ENCODE results near the gene SPATA6L.

Gene SPATA6L

GRCh38 chr9:4592295-4592694, 74.0 kb downstream of the SPATA6L start:
- Histone ChIP-seq H3K27me3 (ENCODE audit: control insufficient read depth, insufficient read depth, low read length) (no peaks in the 10 kb centered on the region), H3K9me3 (ENCODE audit: control insufficient read depth, low read length) (no peaks in the 10 kb centered on the region), H3K4me3 (ENCODE audit: low read depth, low read length) (no peak overlapping the region), H3K9ac (no peak overlapping the region), H3K4me2 (ENCODE audit: low read length) (no peak overlapping the region), H3K36me3 (ENCODE audit: control insufficient read depth, insufficient read depth, low read length) (no peaks in the 10 kb centered on the region), H3K79me2 (no peaks in the 10 kb centered on the region), H3K27ac (no peak overlapping the region), H2AFZ (no peak overlapping the region), H3K4me1 (no peaks in the 10 kb centered on the region)
- TF ChIP-seq CTCF (IDR thresholded peaks at IDR 0.05): no peak

- Histone ChIP-seq H3K9ac (no peak overlapping the region), H3K4me1 (no peaks in the 10 kb centered on the region), H3K36me3 (ENCODE audit: control insufficient read depth, insufficient read depth, low read length) (no peaks in the 10 kb centered on the region), H3K9me3 (ENCODE audit: control insufficient read depth, low read length) (no peaks in the 10 kb centered on the region), H3K4me3 (ENCODE audit: low read depth, low read length) (no peak overlapping the region), H3K27ac (no peak overlapping the region), H3K4me2 (ENCODE audit: low read length) (no peak overlapping the region), H2AFZ (no peak overlapping the region), H3K79me2 (no peaks in the 10 kb centered on the region), H3K27me3 (ENCODE audit: control insufficient read depth, insufficient read depth, low read length) (no peaks in the 10 kb centered on the region)
- no peak for TF ChIP-seq CTCF (IDR thresholded peaks at IDR 0.05)
Observed at GRCh38 chr9:4591123-4591500, 75.2 kb downstream of the SPATA6L start.

GRCh38 chr9:4590430-4591122, 75.7 kb downstream of the SPATA6L start:
- TF ChIP-seq CTCF (IDR thresholded peaks at IDR 0.05): no peak
- H3K4me3 ChIP-seq (ENCODE audit: low read depth, low read length): no peak overlapping the region

DNA sequence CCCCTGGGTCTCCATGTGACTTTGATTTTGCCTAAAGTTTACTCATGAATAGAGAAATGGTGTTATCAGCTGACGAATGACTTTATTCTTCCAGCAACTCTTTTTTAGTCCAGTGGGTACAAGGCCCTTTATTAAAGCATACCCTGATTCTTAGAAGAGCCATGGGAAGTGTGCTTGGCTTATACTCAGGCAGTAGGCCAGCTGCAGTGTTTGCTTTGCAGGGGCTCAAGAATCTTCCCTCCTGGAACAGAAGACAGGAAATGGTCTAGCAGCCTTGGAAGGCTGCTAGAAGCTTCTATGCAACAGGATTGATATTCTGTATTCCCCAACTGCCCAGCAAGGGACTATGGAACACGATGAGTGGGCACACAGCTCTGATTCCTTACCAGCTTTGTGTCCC, 77.6 kb downstream of the SPATA6L start:
- no peak overlapping the region for H3K9ac ChIP-seq
- no peak overlapping the region for H3K27ac ChIP-seq
- H3K4me1 ChIP-seq: no peaks in the 10 kb centered on the region
- no peak overlapping the region for H3K4me2 ChIP-seq (ENCODE audit: low read length)
- no peak overlapping the region for H3K4me3 ChIP-seq (ENCODE audit: low read depth, low read length)
- no peaks in the 10 kb centered on the region for H3K36me3 ChIP-seq (ENCODE audit: control insufficient read depth, insufficient read depth, low read length)
- no peaks in the 10 kb centered on the region for H3K27me3 ChIP-seq (ENCODE audit: control insufficient read depth, insufficient read depth, low read length)
- H3K9me3 ChIP-seq (ENCODE audit: control insufficient read depth, low read length): no peaks in the 10 kb centered on the region
- no peak overlapping the region for H2AFZ ChIP-seq
- no peaks in the 10 kb centered on the region for H3K79me2 ChIP-seq
- TF ChIP-seq CTCF (IDR thresholded peaks at IDR 0.05): no peak

More at GRCh38 chr9:4590430-4591122, 75.7 kb downstream of the SPATA6L start:
- Histone ChIP-seq H2AFZ (no peak overlapping the region), H3K4me2 (ENCODE audit: low read length) (no peak overlapping the region), H3K4me1 (no peaks in the 10 kb centered on the region), H3K79me2 (no peaks in the 10 kb centered on the region), H3K27me3 (ENCODE audit: control insufficient read depth, insufficient read depth, low read length) (no peaks in the 10 kb centered on the region), H3K9me3 (ENCODE audit: control insufficient read depth, low read length) (no peaks in the 10 kb centered on the region), H3K9ac (no peak overlapping the region), H3K36me3 (ENCODE audit: control insufficient read depth, insufficient read depth, low read length) (no peaks in the 10 kb centered on the region), H3K27ac (no peak overlapping the region)

- H3K9ac ChIP-seq: no peak overlapping the region
- no peak overlapping the region for H2AFZ ChIP-seq
- H3K27ac ChIP-seq: no peak overlapping the region
- no peaks in the 10 kb centered on the region for H3K9me3 ChIP-seq (ENCODE audit: control insufficient read depth, low read length)
- no peak overlapping the region for H3K4me3 ChIP-seq (ENCODE audit: low read depth, low read length)
- no peaks in the 10 kb centered on the region for H3K79me2 ChIP-seq
- no peak for TF ChIP-seq CTCF (IDR thresholded peaks at IDR 0.05)
- H3K27me3 ChIP-seq (ENCODE audit: control insufficient read depth, insufficient read depth, low read length): no peaks in the 10 kb centered on the region
- no peaks in the 10 kb centered on the region for H3K36me3 ChIP-seq (ENCODE audit: control insufficient read depth, insufficient read depth, low read length)
- H3K4me2 ChIP-seq (ENCODE audit: low read length): no peak overlapping the region
- no peaks in the 10 kb centered on the region for H3K4me1 ChIP-seq
Observed at GRCh38 chr9:4585135-4585534, 81.1 kb downstream of the SPATA6L start.

Measured in parathyroid adenoma (tissue), 2 donors.